GM19467 (cell line): ENCODE measurements around the gene MAGEB16.

Experiments
- ATAC-seq: cut with Tn5 transposase; IDR thresholded peaks from one replicate; pipeline ENCODE4 v1.9.1; 2021; ENCODE audit warnings: mild to moderate bottlenecking, moderate library complexity; ENCODE audit not compliant: unreplicated experiment

Gene MAGEB16

DNA sequence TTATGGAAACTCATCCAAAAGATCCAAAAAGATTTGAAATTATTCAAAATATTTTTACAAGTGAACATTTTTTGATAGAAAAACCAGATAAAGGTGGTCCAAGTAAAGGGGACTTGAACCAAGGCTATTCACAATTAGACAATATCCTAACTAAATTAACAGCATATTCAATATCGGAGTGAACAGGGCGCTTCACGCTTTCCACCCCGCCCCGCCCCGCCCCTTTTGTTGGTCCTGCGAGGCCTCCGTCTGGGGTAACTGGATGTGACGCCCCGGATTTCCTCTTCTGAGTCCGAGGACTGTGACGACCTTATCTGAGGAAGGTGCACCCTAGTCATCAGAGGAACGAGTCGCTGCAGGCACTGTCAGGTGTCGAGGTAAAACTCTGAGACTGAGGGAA, at the start of gene MAGEB16:
TSS of gene MAGEB16 (plus strand) at position 301 of the 400 bp plus-strand sequence. CDS start 3,855 bp downstream, outside the sequence.
- no peak for ATAC-seq

GRCh38 chrX:35773958-35774564, 24.1 kb upstream of the MAGEB16 start:
- no peak for ATAC-seq

DNA sequence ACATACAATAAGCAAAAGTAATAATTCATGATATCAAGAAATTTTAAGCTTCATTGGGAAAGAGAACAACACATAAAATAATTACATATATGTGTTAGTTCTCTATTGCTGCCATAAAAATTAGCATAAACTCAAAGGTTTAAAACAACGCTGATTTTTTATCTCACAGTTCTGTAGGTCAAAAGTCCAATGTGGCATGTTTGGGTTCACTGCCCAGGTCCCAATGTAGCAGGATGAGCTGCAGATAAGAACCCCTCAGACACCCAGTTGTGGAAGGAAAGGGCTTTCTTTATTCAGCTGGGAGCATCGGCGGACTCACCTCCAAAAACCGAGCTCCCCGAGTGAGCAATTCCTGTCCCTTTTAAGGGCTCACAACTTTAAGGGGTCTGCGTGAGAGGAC, 13.1 kb upstream of the MAGEB16 start:
- ATAC-seq = no peak

DNA sequence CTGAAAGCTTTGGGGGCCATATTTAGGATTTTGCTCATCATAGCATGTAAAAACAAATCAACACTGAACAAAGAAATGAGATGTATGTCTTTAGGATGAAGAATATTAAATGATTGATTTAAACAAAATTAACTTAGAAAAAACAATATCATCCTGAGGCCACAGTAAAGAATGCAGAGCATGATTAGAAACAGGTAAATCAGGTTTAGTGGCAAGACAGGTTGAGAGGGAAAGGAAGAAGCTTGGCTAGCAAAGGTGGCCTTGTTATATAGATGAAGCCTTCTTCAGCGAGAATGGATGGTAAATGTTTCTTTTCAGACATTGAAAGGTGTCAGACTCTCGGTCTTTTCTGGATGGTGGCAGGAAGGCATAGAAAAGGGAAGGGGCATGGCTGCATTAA, 11.9 kb upstream of the MAGEB16 start:
- ATAC-seq = no peak

GRCh38 chrX:35787867-35788266, 10.3 kb upstream of the MAGEB16 start:
- ATAC-seq = no peak

GRCh38 chrX:35800474-35800873, 2.3 kb downstream of the MAGEB16 start:
- no peak for ATAC-seq

- no peak for ATAC-seq
Observed at GRCh38 chrX:35809781-35810180, 11.6 kb downstream of the MAGEB16 start.

DNA sequence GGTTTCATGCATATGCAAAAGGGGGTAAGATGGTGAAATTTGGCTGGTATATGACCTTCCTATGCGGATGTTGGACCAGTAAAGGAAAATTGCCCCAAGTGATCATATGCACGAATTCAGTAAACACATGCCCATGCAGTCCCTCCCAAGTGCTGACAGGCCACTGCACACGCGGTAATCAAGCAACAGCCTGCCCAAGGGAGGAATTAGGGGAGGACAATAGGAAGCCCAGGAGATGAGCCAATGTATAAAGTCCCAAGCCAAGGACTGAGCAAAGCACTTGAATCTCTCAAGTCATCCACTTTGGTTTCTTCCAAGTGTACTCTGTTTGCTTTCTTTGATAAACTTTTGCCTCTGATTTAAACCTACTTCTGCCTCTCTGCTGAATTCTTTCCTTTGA, 21.1 kb downstream of the MAGEB16 start:
- ATAC-seq = no peak

DNA sequence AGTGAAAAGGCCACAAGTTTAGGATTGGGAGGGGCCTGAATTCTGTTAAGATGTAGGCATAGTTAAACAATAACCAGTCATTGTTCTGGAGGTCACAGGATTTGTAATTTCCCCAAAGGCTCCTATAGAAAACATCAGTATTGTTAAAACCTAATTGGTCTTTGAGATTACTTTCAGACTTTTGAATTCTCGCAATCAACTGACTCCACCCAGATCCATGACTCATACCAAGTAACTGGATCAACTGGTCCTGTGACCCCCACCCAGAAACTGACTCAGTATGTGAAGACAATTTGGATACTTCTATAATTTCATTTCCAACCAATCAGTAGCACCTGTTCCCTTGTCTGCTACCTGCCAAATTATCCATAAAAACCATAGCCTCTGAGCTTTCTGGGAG, 28.4 kb downstream of the MAGEB16 start:
- ATAC-seq = no peak

DNA sequence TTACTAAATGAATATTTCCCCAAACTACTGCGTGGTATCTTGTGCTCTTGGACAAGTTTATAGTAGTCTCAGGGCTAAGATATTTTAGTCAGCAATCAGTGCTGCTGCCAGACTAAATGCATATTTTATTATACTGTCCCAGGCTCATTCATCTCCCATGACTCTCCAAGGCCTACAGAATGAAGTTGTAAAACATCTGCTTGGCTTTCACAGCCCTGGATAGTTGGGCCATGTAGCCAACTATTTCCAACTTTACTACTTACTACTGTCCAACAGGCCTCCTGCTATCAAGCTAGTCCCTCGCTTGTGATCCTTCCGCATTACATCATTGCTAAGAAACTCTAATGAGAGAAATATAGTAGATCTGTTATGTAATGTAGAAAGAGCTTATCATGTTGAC, 31.4 kb downstream of the MAGEB16 start:
- no peak for ATAC-seq

- ATAC-seq = no peak
Observed at GRCh38 chrX:35841872-35842271, 43.7 kb downstream of the MAGEB16 start.

DNA sequence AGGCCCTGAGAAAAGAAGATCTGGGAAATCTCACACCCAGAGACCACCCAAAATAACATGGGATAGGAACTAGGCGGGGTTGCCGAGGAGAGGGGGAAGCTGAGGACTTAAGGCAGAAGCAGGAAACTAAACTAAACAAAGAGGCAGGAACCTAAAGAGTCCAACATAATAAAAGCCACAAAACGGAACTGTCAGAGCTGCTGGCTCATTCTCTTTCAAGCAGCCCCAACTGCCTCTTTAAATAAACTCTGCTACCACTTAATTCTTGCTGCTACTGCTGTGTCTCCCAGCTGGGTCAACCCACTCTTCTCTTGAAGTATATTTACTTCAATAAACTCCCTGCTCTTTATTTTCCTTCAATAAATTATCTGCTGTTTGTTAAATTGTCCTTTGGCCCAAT, 44.5 kb downstream of the MAGEB16 start:
- no peak for ATAC-seq

- ATAC-seq = no peak
Observed at GRCh38 chrX:35847736-35848135, 49.6 kb downstream of the MAGEB16 start.
